GM18858 (cell line): Measurements from ENCODE around the gene RIN3.

Experiments
- ATAC-seq: cut with Tn5 transposase; IDR thresholded peaks from one replicate; pipeline ENCODE4 v1.9.1; 2021; ENCODE audit not compliant: unreplicated experiment

The RIN3 gene

DNA sequence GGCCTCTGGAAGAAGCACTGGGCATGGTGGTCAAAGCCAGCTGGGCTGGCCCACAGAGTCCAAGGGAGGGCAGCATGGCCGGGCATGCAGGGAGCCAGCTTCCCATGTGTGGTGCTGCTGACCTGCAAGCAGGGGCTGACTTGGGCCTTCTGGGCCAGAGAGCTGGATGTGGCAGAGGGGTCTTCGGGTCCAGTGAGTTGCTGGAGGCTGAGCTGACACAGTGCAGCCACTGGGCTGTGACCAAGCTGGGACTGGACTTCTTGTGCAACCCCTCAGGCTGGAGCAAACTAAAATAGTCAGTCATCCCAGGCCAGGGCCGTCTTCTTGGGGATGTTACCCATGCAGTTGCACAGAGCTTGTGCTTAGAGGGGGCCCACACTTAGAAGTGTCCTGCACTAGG is 7.3 kb upstream of the RIN3 start:
- no peak for ATAC-seq

DNA sequence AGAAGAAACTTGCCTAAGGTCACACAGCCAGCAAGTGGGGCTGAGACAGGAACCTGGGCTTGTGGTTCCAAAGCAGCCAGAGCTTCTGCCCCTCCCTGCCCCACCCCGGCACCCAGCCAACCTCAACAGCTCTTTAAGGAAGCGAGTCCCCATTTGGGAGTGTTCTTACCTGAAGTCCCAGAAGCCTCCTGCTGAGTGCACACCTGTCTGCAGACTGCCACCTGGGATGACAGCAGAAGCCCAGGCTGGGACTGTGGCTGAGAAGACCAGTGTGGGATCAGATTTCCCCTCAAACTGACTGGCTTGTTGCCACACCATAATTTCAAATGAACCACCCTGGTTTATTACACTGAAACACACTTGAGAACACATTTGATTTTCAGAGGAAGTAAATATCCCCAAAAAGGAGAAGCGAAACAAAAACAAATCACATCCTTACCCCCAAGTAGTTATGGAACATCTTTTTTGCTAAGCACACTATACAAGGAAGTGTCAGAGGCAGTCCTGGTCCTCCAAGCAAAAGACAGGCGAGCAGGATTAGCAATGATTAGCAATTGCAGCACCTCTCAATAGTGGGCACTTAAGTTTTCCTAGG is 6.3 kb upstream of the RIN3 start:
- ATAC-seq = peak; percentile 53

DNA sequence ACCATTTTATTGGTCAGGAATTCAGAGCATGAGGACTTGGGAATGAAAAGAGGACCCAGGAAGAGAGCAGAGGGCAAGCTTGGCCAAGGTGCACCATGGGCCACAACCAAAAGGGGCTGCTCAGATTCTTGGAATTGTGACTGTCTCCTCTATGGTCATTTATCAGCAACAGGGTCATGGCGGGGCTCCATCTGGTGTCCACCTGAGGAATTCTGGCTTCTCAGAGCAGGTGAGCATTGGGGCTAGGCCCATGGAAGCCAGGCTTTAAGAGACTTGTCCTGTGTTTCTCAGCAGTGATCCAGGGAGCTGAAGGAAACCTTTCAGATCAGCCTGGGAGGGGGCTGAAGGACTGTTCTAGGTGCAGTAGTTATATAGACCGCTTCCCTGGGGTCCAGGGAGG is 2.6 kb upstream of the RIN3 start:
- ATAC-seq = no peak

DNA sequence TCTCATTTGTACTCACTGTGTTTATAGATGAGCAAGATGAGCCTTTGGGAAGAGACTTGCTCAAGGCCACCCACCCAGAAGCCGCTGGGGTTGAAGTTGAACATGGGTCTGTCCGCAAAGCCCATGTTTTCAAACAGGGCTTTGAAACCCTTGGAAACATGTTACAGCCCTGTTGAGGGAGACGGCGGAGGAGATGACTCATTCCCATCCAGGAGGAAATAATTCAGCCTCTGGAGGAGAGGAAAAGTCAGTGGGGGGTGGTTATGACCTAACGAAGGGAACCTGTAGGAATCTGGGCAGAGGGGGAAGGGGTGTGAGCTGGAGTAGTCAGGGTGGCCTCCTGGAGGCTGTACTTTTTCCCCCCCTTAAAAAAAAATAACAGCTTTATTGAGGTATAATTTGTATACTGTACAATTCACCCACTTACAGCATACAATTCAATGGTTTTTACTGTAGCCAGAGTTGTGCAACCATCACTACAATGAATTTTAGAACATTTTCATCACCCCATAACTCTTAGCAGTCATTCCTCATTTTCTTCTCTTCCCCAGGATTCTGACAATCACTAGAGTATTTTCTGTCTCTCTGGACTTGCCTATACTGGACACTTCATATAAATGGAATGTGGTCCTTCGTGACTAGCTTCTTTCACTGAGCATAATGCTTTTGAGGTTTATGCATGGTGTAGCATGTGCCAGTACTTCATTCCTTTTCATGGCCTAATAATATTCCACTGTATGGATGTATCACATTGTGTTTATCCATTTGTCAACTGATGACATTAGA is 1.9 kb upstream of the RIN3 start:
- no peak for ATAC-seq

DNA sequence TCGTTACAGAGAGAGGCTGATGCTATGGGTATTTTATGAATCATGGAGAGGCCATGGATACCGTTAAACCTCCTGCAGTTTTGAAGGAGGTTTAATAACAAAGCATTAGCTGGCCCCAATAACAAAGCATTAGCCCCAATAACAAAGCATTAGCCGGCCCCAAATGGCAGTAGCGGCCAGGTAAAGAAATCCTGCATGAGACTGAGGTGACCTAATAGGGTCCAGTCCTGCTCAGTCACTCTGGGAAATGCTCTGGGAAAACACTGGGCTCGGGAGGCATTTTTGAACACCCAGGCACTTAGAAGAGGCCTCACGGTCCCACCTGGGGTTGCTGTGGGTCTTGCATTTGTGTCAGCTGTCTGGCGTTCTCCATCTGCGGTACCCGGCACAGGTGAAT is 776 bp upstream of the RIN3 start:
- ATAC-seq = no peak

DNA sequence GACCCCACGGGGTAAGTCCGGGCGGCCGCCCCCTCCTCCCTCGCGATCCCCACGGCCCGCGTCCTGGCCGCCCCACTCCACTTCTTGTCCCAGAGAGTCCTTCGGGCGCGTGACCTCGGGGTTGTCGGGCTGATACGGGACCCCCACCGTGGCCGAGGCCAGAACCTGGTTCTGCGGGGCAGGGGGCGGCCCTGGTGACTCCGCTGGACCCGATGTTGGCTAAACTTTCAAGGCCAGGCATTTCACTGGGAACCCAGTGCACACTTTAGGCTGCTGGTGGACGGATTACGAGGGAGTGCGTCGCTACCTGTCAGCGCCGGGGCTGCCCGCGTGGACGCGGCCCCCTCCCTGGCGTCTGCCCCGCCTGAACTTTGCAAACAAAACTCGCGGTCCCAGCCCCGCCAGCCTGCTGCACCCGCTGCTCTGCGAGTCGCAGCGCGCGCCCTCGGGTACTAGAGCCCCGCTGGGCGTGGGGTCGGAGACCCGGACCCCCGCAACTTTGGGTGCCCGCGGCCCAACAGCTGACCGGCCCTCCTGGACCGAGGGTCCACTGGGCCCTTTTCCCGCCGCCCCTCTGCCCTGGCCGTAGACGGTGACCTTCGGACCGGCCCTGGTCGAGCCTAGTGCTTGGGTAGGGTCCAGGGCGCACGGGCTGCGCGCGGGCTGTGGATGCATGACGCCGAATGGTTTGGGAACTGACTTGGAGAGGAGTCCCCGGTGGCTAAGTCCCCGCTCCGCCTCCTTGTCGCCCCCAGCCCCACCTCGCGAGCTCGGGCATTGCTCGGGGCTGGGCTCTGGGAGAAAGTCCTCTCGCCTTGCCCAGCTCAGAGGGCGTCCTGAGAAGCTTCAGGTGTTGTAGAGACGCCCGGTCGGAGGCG is 624 bp downstream of the RIN3 start:
- no peak for ATAC-seq

DNA sequence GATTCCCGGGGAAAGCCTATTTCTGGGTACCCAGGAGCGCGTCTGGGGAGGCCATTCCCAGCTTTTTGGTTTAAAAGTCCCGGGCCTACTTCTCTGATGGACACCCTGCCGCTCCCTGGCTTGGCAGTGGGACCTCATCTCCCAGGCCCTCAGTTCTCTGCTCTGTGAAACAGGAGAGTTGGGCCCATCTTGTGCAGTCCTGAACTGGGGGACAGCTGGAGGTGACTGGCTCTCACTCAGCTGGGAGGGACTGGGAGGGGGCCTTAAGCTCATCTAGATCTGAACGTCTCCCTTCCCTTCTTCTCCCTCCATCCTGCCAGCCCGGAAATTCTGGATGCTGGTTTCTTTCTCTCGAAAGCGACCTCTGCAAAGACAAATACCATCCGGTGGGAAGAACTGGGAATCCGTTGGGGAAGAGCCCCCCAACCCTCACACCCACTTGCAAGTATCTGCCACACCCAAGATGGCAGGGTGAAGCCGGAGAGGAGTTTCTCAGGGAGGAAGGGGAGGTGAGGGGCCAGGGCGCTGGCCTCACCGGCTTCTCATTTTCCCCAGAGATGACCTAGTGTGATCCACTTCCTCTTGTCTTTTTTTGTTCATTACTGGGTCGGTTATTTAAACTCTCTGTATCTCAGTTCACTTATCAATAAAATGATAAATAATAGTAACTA is 1.4 kb downstream of the RIN3 start:
- ATAC-seq = no peak

DNA sequence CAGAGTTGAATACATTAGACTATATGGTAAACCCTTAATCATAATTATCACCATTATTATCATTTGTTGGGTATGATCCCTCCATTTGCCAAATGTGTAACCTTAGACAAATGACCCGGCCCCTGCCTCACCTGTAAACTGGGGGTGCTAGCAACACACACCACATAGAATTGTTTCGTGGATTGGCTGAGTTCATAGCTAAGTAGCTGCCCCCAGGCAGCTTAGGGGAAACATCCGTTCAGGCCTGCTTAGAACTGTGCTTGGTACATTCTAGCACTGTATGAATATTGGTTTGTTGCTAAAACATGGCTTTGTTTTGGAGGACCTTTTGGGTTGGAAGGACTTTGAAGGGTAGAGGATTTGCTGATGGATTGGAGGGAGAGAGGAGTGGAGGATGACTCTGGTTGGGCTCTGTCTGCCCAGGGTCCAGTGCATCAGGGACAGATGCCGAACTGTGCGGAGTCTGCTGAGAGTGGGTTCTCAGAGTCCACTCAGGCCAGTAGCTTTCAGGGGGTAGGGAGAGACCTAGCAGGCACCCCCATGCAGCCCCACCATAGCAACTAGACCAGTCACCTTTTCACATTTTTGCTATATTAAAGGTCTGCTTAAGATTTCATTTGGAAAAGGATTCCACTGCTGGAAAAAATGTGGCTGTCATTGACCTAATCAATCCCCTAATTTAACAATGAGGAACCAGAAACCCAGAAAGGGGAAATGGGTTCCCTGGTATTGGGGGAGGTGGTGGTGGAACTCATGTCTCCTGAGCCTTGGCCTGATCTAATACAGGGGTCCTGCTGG is 2.2 kb downstream of the RIN3 start:
- ATAC-seq = no peak

DNA sequence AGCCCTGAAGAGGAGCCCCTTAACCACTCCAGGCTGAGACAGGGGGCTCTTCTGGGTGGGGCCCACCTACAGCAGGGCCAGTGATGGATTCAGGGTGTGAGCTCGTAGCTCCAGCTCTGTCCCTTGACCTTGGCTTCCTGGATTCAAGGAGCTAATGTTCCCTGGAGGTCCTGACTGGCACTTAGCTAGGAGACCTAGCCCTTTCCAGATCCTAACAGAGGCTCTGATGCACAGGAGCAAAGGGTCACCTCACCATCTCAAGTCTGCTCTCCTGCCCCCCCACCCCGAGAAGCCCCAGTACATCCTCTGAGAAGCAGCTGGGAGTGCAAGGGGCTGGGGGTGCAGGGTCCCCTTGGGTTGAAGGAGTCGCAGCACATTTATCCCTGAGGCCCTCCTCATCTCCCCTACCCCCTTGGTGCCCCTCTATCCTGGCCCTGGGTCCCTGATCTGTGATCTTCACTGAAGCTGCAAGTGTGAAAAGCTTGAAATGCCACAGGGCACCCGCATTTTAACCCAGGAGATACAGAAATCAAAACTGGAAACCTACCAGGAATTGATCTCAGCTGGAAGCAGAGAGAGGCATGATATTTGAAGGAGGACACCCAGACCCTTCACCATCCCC is 2.9 kb downstream of the RIN3 start:
- no peak for ATAC-seq

DNA sequence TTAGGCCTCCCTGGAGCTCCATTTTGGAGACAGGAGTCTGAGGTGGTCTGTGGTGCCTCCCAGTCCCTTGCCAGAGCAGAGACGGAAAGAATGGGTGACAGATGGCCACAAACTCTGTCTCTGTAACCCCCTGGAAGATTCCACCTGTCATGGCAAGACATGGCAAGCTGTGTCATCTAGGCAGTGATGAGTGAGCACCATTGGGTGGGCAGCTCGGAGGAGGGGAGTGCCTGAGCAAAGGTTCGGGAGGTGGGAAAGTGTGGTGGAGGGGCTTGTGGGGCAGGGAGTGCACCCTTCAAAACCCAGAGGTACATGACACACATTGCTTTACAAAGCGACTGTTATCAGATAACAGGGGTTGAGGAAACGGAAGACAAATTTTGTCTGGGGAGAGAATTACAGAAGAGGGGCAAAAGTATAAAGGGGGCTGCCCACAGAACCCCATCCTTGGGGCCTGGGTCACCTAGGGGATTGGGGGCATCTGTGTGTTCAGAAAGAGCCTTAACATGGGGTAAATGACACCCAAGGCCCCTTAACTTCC is 3.5 kb downstream of the RIN3 start:
- no peak for ATAC-seq

DNA sequence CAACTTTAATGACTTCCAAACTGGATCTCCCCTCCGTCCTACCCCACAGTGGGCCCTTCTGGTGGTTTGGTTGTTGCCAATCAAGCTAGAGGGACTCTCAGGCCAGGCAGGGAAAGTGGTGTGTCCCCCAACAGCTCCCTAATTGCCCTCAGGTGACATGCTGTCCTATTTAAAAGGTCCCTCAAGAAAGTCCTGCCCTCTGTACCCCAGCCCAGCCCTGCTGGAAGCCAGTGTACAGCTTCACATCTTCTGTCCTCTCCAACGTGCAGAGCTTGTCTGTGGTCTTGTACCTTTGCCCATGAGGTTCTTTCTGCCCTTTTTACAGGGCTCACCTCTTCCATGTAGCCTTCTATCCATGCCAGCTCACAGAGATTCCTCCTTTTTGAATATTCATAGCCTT is 4.2 kb downstream of the RIN3 start:
- ATAC-seq = no peak

DNA sequence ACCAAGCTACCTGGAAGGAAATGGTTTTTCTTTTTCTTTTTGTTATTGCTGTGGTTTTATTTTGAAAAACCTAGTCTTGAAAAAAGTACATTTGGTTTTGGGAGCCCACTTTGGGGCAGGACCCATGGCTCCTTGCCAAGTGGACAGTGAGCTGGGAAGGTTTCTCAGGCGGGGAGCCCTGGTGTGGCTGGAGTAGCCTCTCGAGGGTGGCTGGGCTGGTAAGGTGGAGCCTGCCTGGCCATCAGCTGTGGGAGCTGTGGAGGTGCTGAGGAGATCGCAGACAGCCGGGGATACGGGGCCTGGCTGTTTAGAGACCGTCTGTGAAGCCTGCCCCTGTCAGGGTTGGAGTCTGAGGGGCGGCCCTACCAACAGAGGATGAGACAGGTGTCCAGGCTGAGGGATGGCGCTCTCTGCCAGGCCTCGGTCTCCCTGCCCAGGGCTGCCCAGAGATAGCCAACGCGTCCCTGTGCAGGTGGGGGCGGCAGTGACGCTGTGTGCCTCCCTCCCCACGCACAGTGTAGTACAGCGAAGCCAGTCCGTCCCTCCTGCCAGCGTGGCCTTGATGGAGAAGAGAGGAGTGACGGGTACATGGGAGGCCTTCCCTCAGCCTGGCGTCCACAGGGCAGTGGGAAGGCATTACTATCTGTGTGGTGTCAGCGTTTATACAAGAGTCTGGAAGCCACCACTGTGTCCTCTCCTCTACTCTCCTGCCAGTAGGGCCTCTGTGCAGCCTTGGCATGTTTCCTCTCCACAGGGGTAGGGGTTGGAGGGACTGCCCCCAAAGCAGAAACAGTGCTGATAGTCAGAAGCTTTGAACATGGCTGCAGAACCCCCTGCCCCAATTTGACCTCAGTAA is 5.9 kb downstream of the RIN3 start:
- ATAC-seq = no peak

DNA sequence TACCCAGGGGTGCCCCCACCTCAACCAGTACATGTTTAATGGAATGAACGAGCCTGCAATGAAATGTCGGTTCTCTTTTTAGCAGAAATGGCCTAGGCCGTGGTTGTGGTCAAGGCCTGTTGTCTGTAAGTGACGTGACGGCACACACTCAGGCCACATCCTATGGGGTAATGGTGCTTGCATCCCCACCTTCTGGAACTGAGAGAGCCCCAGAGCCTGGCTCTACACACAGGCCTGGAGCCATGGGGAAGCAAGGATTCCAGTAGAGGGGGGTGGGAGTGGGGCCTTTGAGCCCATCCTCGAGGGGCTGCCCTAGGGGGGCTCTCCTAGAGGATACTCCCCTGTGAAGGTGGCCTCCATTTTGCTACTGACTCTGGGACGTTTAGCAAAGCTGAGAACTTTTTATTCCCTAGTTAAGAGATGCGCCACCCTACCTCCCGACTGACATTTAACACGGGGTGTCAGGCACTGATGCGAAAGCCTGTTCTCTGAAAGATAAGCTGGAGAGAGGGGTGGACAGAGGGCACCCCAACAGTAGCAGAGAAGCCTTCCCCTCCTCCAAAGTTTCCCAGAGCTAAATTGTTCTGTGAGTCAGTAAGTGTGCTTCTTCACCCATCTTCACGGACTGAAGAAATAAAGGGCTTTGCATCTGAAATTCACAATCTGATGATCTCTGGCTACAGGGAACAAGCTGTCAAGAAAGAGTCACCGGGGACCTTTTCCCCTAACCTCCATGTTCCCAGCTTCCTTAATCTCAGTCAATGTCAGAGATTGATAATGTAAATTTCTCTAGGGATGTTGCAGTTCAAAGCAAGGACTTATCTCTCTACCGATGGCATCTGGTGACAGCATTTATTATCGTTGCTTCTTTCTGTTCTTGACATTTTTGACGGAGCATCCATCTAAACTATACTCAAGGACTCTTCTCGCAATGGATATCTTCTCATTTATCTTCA is 6.8 kb downstream of the RIN3 start:
- no peak for ATAC-seq

DNA sequence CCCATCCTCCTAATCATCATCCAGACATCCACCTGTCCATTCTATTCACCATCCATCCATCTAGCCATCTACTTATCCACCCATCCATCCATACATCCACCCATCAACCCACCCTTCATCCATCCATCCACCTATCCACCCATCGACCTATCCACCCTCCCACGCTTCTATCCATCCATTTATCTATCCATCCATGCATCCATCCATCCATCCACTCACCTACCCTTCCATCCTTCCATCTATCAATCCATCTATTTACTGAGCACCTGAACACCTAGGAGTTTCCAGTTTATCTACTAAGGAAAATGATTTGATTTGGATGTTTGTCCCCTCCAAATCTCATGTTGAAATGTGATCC is 7.5 kb downstream of the RIN3 start:
- no peak for ATAC-seq

DNA sequence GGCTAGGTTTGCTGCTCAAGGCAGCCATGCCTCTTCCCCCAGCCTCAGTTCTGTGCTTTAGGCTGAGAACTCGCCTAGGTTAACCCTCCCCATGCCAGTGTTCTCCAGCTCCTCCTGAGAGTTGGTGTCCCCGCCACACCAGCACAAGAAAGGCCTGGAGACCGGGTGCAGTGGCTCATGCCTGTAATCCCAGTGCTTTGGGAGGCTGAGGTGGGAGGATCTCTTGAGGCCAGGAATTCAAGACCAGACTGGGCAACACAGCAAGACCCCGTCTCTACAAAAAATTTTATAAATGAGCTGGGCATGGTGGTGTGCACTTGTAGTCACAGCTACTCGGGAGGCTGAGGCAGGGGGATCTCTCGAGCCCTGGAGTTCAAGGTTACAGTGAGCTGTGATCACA is 10.2 kb downstream of the RIN3 start:
- no peak for ATAC-seq

DNA sequence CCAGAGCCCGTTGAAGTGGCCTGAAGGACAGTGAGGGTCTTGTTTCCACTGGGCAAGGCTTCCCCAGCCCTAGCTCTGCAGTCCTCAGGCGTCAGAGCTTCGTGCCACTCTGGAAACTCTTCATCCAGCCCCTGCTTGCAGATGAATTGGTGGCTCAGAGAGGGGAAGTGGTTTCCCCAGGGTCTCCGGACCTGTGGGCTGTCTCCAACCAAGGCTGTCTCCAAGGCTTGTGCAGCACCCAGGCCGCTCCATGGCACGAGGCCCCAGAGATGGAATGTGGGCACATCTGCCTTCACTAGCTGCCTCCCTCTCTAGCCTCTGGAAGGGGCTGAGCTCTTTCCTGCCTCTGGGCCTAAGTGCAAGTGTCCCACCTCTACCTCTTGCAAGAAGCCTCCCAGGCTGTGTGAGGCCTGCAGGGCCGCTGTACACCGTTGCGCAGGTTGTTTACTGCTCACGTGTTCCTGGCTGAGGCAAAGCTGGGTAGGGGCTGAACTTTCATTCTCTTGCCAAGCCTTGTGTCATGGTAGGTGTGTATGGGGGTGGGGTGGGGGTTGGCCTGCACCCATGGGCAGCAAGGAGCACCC is 11.1 kb downstream of the RIN3 start:
- ATAC-seq = no peak

DNA sequence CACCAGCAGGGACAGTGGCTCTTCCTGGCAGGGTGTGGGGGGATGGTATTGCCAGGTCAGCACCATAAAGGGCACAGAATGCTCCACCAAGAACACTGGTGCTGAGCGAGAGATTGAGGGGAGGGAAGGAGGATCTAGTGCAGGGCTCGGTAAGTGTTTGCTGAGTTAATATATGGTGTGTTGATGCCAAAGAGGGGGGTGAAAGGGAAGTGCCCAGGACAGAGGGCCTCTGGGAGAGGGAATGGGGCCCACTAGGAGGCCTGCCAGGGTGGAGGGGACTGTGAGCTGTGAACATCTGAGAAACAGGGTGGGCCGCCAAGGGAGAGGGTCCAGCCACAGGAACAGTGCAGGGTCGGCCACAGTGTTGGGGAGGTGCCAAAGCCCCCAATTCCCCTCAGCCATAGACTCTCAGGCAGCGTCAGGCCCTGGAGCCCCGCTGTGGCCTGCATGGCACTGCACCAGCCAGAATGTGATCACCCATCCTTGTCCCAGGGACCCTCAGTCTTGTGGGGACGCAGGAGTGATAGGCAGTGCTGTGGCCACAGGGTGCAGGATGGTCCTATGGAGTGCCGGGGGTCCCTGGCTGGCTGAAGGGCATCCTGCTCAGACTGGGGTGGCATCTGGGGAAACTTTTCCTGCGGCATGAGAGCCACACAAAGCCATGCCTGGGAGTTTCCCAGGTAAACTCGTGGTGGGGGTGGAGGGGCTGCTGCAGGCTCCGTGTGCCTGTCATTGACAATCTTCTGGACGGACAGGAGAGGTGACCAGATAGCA is 11.9 kb downstream of the RIN3 start:
- no peak for ATAC-seq
